ENCODE measurements around the gene PSPN. TPM values are rescaled to one million over a fixed set of nuclear protein-coding genes. Genes with fewer than 3 reads are reported as not detected.

The PSPN gene
- total and polyA plus RNA-seq, 11 donors, result 0.24 to 1.4 (median 0.86) TPM

GRCh38 chr19:6325614-6326013 lies 50.1 kb downstream of the PSPN start:
- no peak overlapping the region for H3K27ac ChIP-seq
- no peak overlapping the region for H3K4me3 ChIP-seq
- H3K36me3 ChIP-seq, result no peaks in the 10 kb centered on the region
- ATAC-seq (no peak), DNase-seq (no peak)
- TF ChIP-seq POLR2A (IDR thresholded peaks at IDR 0.05) (no peak), CTCF (IDR thresholded peaks at IDR 0.05) (no peak)
- H3K9me3 ChIP-seq, result no peaks in the 10 kb centered on the region
- WGBS, 4 donors, result 73 to 81% (median 76%) methylated on average over 4 of the region's 4 CpGs
- intact Hi-C loops (cut with DNase I), result no loop called here
- H3K4me1 ChIP-seq, result no peaks in the 10 kb centered on the region
- H3K27me3 ChIP-seq, result peaks cover 0 to 15% (median 0%) of the 10 kb centered on the region in 9 donors

Small RNA genes within 50 kb of the gene (microRNA-seq; reads per million reads assigned to microRNA genes)
- gene MIR3940, result 2.4 to 28.7 (median 5.3) reads per million in 4 donors
- 0 to 0.77 (median 0.10) reads per million in 4 donors for gene MIR6790
- gene MIR6885, result 0 to 0.96 (median 0.10) reads per million in 4 donors

Other genes with a start within 250 kb of the PSPN start
- gene ACSBG2, start 240.3 kb downstream of the PSPN start, total RNA-seq, result not detected
- not detected for gene ACSBG2, start 240.3 kb downstream of the PSPN start, polyA plus RNA-seq
- gene MLLT1, start 96.0 kb downstream of the PSPN start, total RNA-seq, result 10 to 100 TPM; 21.0 to 45.9 (median 34.9) TPM
- gene MLLT1, start 96.0 kb downstream of the PSPN start, polyA plus RNA-seq, result 10 to 100 TPM; 17.8 to 38.2 TPM
- not detected for gene ACER1, start 42.3 kb downstream of the PSPN start, total RNA-seq
- not detected for gene ACER1, start 42.3 kb downstream of the PSPN start, polyA plus RNA-seq
- gene CLPP, start 14.4 kb downstream of the PSPN start, total RNA-seq, result 100 to 1,000 TPM in 2 of 9 donors, 10 to 100 TPM in 7; 57.7 to 147 (median 73.0) TPM
- gene CLPP, start 14.4 kb downstream of the PSPN start, polyA plus RNA-seq, result 100 to 1,000 TPM in 1 of 2 donors, 10 to 100 TPM in 1; 66.7 to 127 TPM
- gene ALKBH7, start 3.1 kb downstream of the PSPN start, total RNA-seq, result 100 to 1,000 TPM in 8 of 9 donors, 10 to 100 TPM in 1; 92.4 to 214 (median 148) TPM
- gene ALKBH7, start 3.1 kb downstream of the PSPN start, polyA plus RNA-seq, result 100 to 1,000 TPM; 123 to 139 TPM
- 10 to 100 TPM; 20.8 to 41.8 (median 29.8) TPM for gene GTF2F1, start 17.2 kb upstream of the PSPN start, total RNA-seq
- gene GTF2F1, start 17.2 kb upstream of the PSPN start, polyA plus RNA-seq, result 10 to 100 TPM; 26.9 to 58.2 TPM
- 100 to 1,000 TPM in 2 of 9 donors, 10 to 100 TPM in 7; 58.2 to 122 (median 89.3) TPM for gene KHSRP, start 48.9 kb upstream of the PSPN start, total RNA-seq
- gene KHSRP, start 48.9 kb upstream of the PSPN start, polyA plus RNA-seq, result 100 to 1,000 TPM in 1 of 2 donors, 10 to 100 TPM in 1; 53.9 to 118 TPM
- gene SLC25A41, start 57.8 kb upstream of the PSPN start, total RNA-seq, result under 1 TPM in 7 of 9 donors, not detected in 2; 0.17 to 0.96 (median 0.44) TPM
- 1 to 10 TPM in 1 of 2 donors, under 1 TPM in 1; 0.50 to 1.4 TPM for gene SLC25A41, start 57.8 kb upstream of the PSPN start, polyA plus RNA-seq
- gene SLC25A23, start 83.9 kb upstream of the PSPN start, total RNA-seq, result 100 to 1,000 TPM in 6 of 9 donors, 10 to 100 TPM in 3; 78.4 to 208 (median 114) TPM
- 100 to 1,000 TPM in 1 of 2 donors, 10 to 100 TPM in 1; 64.4 to 120 TPM for gene SLC25A23, start 83.9 kb upstream of the PSPN start, polyA plus RNA-seq
- 1 to 10 TPM in 1 of 9 donors, under 1 TPM in 2, not detected in 6; 0.40 to 1.6 (median 0.52) TPM for gene CRB3, start 88.3 kb upstream of the PSPN start, total RNA-seq
- under 1 TPM in 1 of 2 donors, not detected in 1; 0.28 TPM for gene CRB3, start 88.3 kb upstream of the PSPN start, polyA plus RNA-seq
- gene DENND1C, start 105.9 kb upstream of the PSPN start, total RNA-seq, result 1 to 10 TPM in 2 of 9 donors, under 1 TPM in 7; 0.17 to 9.5 (median 0.50) TPM
- under 1 TPM; 0.25 to 0.42 TPM for gene DENND1C, start 105.9 kb upstream of the PSPN start, polyA plus RNA-seq
- 1 to 10 TPM in 6 of 9 donors, under 1 TPM in 3; 0.41 to 4.8 (median 1.6) TPM for gene TUBB4A, start 126.4 kb upstream of the PSPN start, total RNA-seq
- 1 to 10 TPM in 1 of 2 donors, under 1 TPM in 1; 0.15 to 2.0 TPM for gene TUBB4A, start 126.4 kb upstream of the PSPN start, polyA plus RNA-seq
- gene TNFSF9, start 155.1 kb upstream of the PSPN start, total RNA-seq, result under 1 TPM in 4 of 9 donors, not detected in 5; 0.21 to 0.77 (median 0.49) TPM
- gene TNFSF9, start 155.1 kb upstream of the PSPN start, polyA plus RNA-seq, result under 1 TPM; 0.08 to 0.11 TPM
- under 1 TPM in 3 of 9 donors, not detected in 6; 0.23 to 0.68 (median 0.37) TPM for gene CD70, start 215.2 kb upstream of the PSPN start, total RNA-seq
- gene CD70, start 215.2 kb upstream of the PSPN start, polyA plus RNA-seq, result not detected